B cell (primary cell): Measurements from ENCODE around the gene HDDC3. TPM values are rescaled to one million over a fixed set of nuclear protein-coding genes. Genes with fewer than 3 reads are reported as not detected.

Source experiments
- ATAC-seq: fragments of 200-7000 bp; cut with Tn5 transposase; one replicate; pipeline ENCODE4 v1.10.0; 2021; ENCODE audit warnings: low read depth, mild to moderate bottlenecking, moderate number of reproducible peaks, moderate library complexity
- CTCF ChIA-PET: fragments of 350-600 bp; sonication (Branson Sonifier 250); formaldehyde crosslinking; loops from one replicate; lab custom pipeline; 2021; ENCODE audit warnings: antibody characterized with exemption, inconsistent platforms; lab: Charles Lee
- POLR2A ChIA-PET: fragments of 350-600 bp; sonication (Branson Sonifier 250); formaldehyde crosslinking; loops from one replicate; lab custom pipeline; 2021; ENCODE audit warnings: antibody characterized with exemption; lab: Charles Lee
- DNase-seq: peaks from one replicate; pipeline ENCODE4 v3.0.0; 2013
- H2AFZ ChIP-seq: 2 replicates; pipeline ENCODE4 v1.6.1; 2012; ENCODE audit warnings: mild to moderate bottlenecking, low read depth, low read length; ENCODE audit not compliant: insufficient read depth, poor library complexity, severe bottlenecking
- H3K27ac ChIP-seq, 2 donors: 1 replicate in 1 of 2; 2 replicates in 1 of 2; pipeline ENCODE4 v1.5.1; 2012 to 2013; ENCODE audit warnings: low read length in 2 of 2, mild to moderate bottlenecking in 2 of 2, moderate library complexity in 1 of 2
- H3K27me3 ChIP-seq, 4 experiments: fragments of 200-600 bp in 1 of 4; sonication (generic) in 1 of 4; replicated peaks in 1 of 4; 1 replicate in 2 of 4; 2 replicates in 2 of 4; pipeline versions ENCODE4 v1.6.1 to v1.7.0; 2013 to 2016; ENCODE audit warnings: low read length in 3 of 4, mild to moderate bottlenecking in 2 of 4, mixed read lengths in 1 of 4, moderate library complexity in 1 of 4; ENCODE audit not compliant: insufficient read depth in 4 of 4, control insufficient read depth in 3 of 4; ENCODE audit errors: control extremely low read depth in 1 of 4
- H3K36me3 ChIP-seq, 2 experiments: replicated peaks in 1 of 2; 1 replicate in 1 of 2; 2 replicates in 1 of 2; pipeline versions ENCODE4 v1.6.1 to v1.7.1; 2013; ENCODE audit warnings: low read length in 1 of 2; ENCODE audit not compliant: insufficient read depth in 2 of 2, control insufficient read depth in 1 of 2; ENCODE audit errors: control extremely low read depth in 1 of 2, extremely low read depth in 1 of 2
- H3K4me1 ChIP-seq, 2 donors: fragments of 200-600 bp in 1 of 2; sonication (generic) in 1 of 2; 1 replicate in 1 of 2; 2 replicates in 1 of 2; pipeline versions ENCODE4 v1.5.1 to v1.6.1; 2013 to 2017; ENCODE audit warnings: low read length in 2 of 2; ENCODE audit not compliant: control insufficient read depth in 2 of 2, insufficient read depth in 2 of 2
- H3K4me2 ChIP-seq: replicated peaks from 2 replicates; pipeline ENCODE3; 2012; ENCODE audit warnings: mild to moderate bottlenecking, low read depth, low read length; ENCODE audit not compliant: poor library complexity, severe bottlenecking
- H3K4me3 ChIP-seq, 5 experiments: fragments of 200-600 bp in 1 of 5; sonication (generic) in 1 of 5; 1 replicate in 3 of 5; 2 replicates in 2 of 5; pipeline versions ENCODE4 v1.5.1 to v1.7.0; 2011 to 2016; ENCODE audit warnings: low read length in 4 of 5, mild to moderate bottlenecking in 4 of 5, low read depth in 2 of 5, control low read depth in 1 of 5, moderate library complexity in 1 of 5; ENCODE audit not compliant: insufficient read depth in 1 of 5; ENCODE audit errors: control extremely low read depth in 1 of 5, extremely low read depth in 1 of 5
- H3K79me2 ChIP-seq: fragments of 200-600 bp; sonication (generic); one replicate; pipeline ENCODE4 v1.6.0; 2016; ENCODE audit warnings: low read length; ENCODE audit not compliant: control insufficient read depth, insufficient read depth
- H3K9ac ChIP-seq: fragments of 200-600 bp; sonication (generic); 2 replicates; pipeline ENCODE4 v1.6.1; 2017; ENCODE audit warnings: mild to moderate bottlenecking, low read length, moderate library complexity
- H3K9me3 ChIP-seq, 3 donors: one replicate each; pipeline versions ENCODE4 v1.6.1 to v1.7.1; 2013; ENCODE audit warnings: low read length in 2 of 3; ENCODE audit not compliant: control insufficient read depth in 2 of 3, insufficient read depth in 1 of 3; ENCODE audit errors: control extremely low read depth in 1 of 3
- H4K20me1 ChIP-seq: 2 replicates; pipeline ENCODE4 v1.6.0; 2012; ENCODE audit warnings: mild to moderate bottlenecking, low read length; ENCODE audit not compliant: insufficient read depth, control insufficient read depth, poor library complexity, severe bottlenecking
- H3K27ac Mint-ChIP-seq: one replicate; pipeline ENCODE4 v1.8.0; 2021; ENCODE audit warnings: mixed read lengths
- H3K27me3 Mint-ChIP-seq: one replicate; pipeline ENCODE4 v1.8.0; 2021; ENCODE audit warnings: mixed read lengths
- H3K4me1 Mint-ChIP-seq: one replicate; pipeline ENCODE4 v1.8.0; 2021; ENCODE audit warnings: mixed read lengths
- H3K4me3 Mint-ChIP-seq: one replicate; pipeline ENCODE4 v1.8.0; 2021; ENCODE audit warnings: mixed read lengths
- H3K9me3 Mint-ChIP-seq: one replicate; pipeline ENCODE4 v1.8.0; 2022; ENCODE audit warnings: mixed read lengths; ENCODE audit not compliant: insufficient read depth
- CTCF ChIP-seq: fragments of 200-600 bp; IDR thresholded peaks from one replicate; pipeline ENCODE4 v1.8.0; 2022; ENCODE audit warnings: antibody characterized with exemption, mild to moderate bottlenecking
- EZH2 ChIP-seq: IDR thresholded peaks from 2 replicates; pipeline ENCODE4 v1.6.1; 2012; ENCODE audit warnings: borderline replicate concordance, low read depth, mild to moderate bottlenecking, moderate library complexity, low read length; ENCODE audit not compliant: insufficient read depth, poor library complexity, severe bottlenecking
- WGBS: methylation state at CpG from one replicate; pipeline ENCODE4 v1.1.5; 2013; ENCODE audit warnings: missing lambda C conversion rate; ENCODE audit not compliant: insufficient coverage; 5-methylcytosine and 5-hydroxymethylcytosine counted together
- intact Hi-C: fragments of 100-400 bp; cut with micrococcal nuclease; formaldehyde crosslinking; loops from one replicate; pipeline ENCODE4 v1.10.0; 2022
- polyA plus RNA-seq: library from polyadenylated mRNA; depleted of rRNA; stranded (reverse); fragments of >200 nt; gene quantifications from 2 replicates; pipeline ENCODE4 v1.2.3, GENCODE V29; 2012
- total RNA-seq, 2 donors: library from RNA; stranded (reverse); fragments of 120-200 nt in 1 of 2; gene quantifications; 1 replicate in 1 of 2; 2 replicates in 1 of 2; pipeline versions ENCODE4 v1.2.3 to v1.2.4, GENCODE V29; 2013 to 2022

HDDC3 gene
- total and polyA plus RNA-seq, 2 donors (not counting 1 experiment from before 2014, with no cell fraction given) = 23.9 to 26.8 TPM

GRCh38 chr15:90939756-90940155 lies 7.4 kb upstream of the HDDC3 start:
- H3K9me3 ChIP-seq = no peaks in the 10 kb centered on the region
- H3K9ac ChIP-seq = no peak overlapping the region
- 98% methylated on average over 5 of the region's 7 CpGs for WGBS
- peaks cover 16% of the 10 kb centered on the region for H3K4me1 Mint-ChIP-seq
- no peaks in the 10 kb centered on the region for H3K9me3 Mint-ChIP-seq
- CTCF ChIA-PET = interaction anchor here (0.6 to 1.2 kb wide), 2 partner anchors 17 to 489 kb away, joined by 3 to 6 read pairs; no protein-coding TSS in a partner anchor
- H3K27ac Mint-ChIP-seq = no peak overlapping the region
- no peak overlapping the region for H2AFZ ChIP-seq
- no peak overlapping the region for H3K4me3 ChIP-seq
- peaks cover 18% of the 10 kb centered on the region for H3K79me2 ChIP-seq
- DNase-seq = no peak
- peaks cover 10 to 15% of the 10 kb centered on the region in 2 donors for H3K4me1 ChIP-seq
- TF ChIP-seq EZH2 (no peak), CTCF (no peak)
- ATAC-seq = no peak
- H4K20me1 ChIP-seq = peaks cover 15% of the 10 kb centered on the region
- H3K27me3 ChIP-seq = no peaks in the 10 kb centered on the region
- peaks cover 3 to 67% of the 10 kb centered on the region in 2 experiments for H3K36me3 ChIP-seq
- H3K4me3 Mint-ChIP-seq = no peak overlapping the region
- POLR2A ChIA-PET = no interaction called here
- no peaks in the 10 kb centered on the region for H3K27me3 Mint-ChIP-seq
- H3K4me2 ChIP-seq = no peak overlapping the region
- no peak overlapping the region for H3K27ac ChIP-seq
- intact Hi-C loops = loop anchor here (10.0 kb wide), 1 partner anchor 1245 kb away; the partner anchor contains the start of genes PEX11A and WDR93

GRCh38 chr15:90938261-90938660 lies 5.9 kb upstream of the HDDC3 start:
- CTCF ChIA-PET = interaction anchor here (1.3 to 9.5 kb wide), 3 partner anchors 16 to 39 kb away, joined by 3 to 260 read pairs (median 7); partner anchors contain the start of genes MAN2A2 and RCCD1
- Mint-ChIP-seq H3K9me3 (no peaks in the 10 kb centered on the region), H3K4me1 (peaks cover 23% of the 10 kb centered on the region), H3K4me3 (no peak overlapping the region), H3K27me3 (no peaks in the 10 kb centered on the region), H3K27ac (no peak overlapping the region)
- ATAC-seq (no peak), DNase-seq (no peak)
- no peak overlapping the region for H2AFZ ChIP-seq
- POLR2A ChIA-PET = interaction anchor here (1.1 kb wide), 1 partner anchor 19 kb away, joined by 9 read pairs; no protein-coding TSS in a partner anchor
- peaks cover 15% of the 10 kb centered on the region for H4K20me1 ChIP-seq
- H3K27me3 ChIP-seq = no peaks in the 10 kb centered on the region
- no peak overlapping the region for H3K27ac ChIP-seq
- H3K9me3 ChIP-seq = no peaks in the 10 kb centered on the region
- peaks cover 18 to 30% of the 10 kb centered on the region in 2 donors for H3K4me1 ChIP-seq
- no peak overlapping the region for H3K9ac ChIP-seq
- 96% methylated on average over 3 of the region's 5 CpGs for WGBS
- intact Hi-C loops = loop anchor here (10.0 kb wide), 1 partner anchor 1243 kb away; the partner anchor contains the start of genes PEX11A and WDR93
- TF ChIP-seq CTCF (no peak), EZH2 (no peak)
- no peak overlapping the region for H3K4me3 ChIP-seq
- H3K79me2 ChIP-seq = peaks cover 18% of the 10 kb centered on the region
- H3K36me3 ChIP-seq = peaks cover 3 to 54% of the 10 kb centered on the region in 2 experiments
- no peak overlapping the region for H3K4me2 ChIP-seq
